Psoas muscle (tissue), 8 donors: ENCODE measurements around the gene MYL3. TPM values are rescaled to one million over a fixed set of nuclear protein-coding genes. Genes with fewer than 3 reads are reported as not detected.
A peak's percentile ranks its signal among the peaks of the same experiment; 100 is the strongest.

Source experiments
- ATAC-seq, 4 donors: fragments of 200-7000 bp; cut with Tn5 transposase; one replicate each; pipeline ENCODE4 v1.9.1; 2020; ENCODE audit warnings: moderate library complexity in 3 of 4, mild to moderate bottlenecking in 2 of 4
- DNase-seq, 2 donors: peaks; one replicate each; pipeline ENCODE4 v3.0.0-alpha.2; 2020
- H3K27ac ChIP-seq: fragments of 200-600 bp; one replicate; pipeline ENCODE4 v1.8.0; 2022
- H3K27me3 ChIP-seq, 3 donors: fragments of 200-600 bp in 1 of 3; one replicate each; pipeline versions ENCODE4 v1.6.1 to v1.8.0; 2013 to 2022; ENCODE audit warnings: low read length in 2 of 3, mild to moderate bottlenecking in 2 of 3, moderate library complexity in 1 of 3; ENCODE audit not compliant: insufficient read depth in 3 of 3
- H3K36me3 ChIP-seq, 2 donors: fragments of 200-600 bp in 1 of 2; one replicate each; pipeline versions ENCODE4 v1.6.1 to v1.8.0; 2013 to 2022; ENCODE audit warnings: low read depth in 1 of 2, mild to moderate bottlenecking in 1 of 2, moderate library complexity in 1 of 2; ENCODE audit not compliant: insufficient read depth in 1 of 2
- H3K4me1 ChIP-seq: fragments of 200-600 bp; one replicate; pipeline ENCODE4 v1.8.0; 2022
- H3K4me3 ChIP-seq: fragments of 200-600 bp; one replicate; pipeline ENCODE4 v1.8.0; 2022; ENCODE audit warnings: mild to moderate bottlenecking
- H3K9me3 ChIP-seq: fragments of 200-600 bp; one replicate; pipeline ENCODE4 v1.8.0; 2022
- CTCF ChIP-seq: fragments of 200-600 bp; IDR thresholded peaks from one replicate; pipeline ENCODE4 v1.8.0; 2022; ENCODE audit warnings: antibody characterized with exemption
- WGBS, 3 donors: extraction: QIAGEN DNeasy Blood & Tissue Kit; methylation state at CpG; one replicate each; pipeline versions ENCODE4 v1.1.6 to v1.1.7; 2013; 5-methylcytosine and 5-hydroxymethylcytosine counted together
- intact Hi-C, 2 donors: fragments of 100-400 bp; cut with DNase I; formaldehyde crosslinking; loops; one replicate each; pipeline versions ENCODE4 v1.11.0 to v1.14.2; 2022
- polyA plus RNA-seq, 3 donors: library from polyadenylated mRNA; stranded (reverse); fragments of 200-250 nt; gene quantifications; one replicate each; pipeline ENCODE4 v1.2.3, GENCODE V29; 2013
- total RNA-seq, 4 donors: library from RNA; stranded (reverse); fragmentation: NEBNext Ultra II Directional in 2 of 4; extraction: Animal tissue kit (Norgen Biotek cat#: 25700) in 2 of 4; gene quantifications; one replicate each; pipeline versions ENCODE4 v1.2.1 to v1.2.4, GENCODE V29; 2021 to 2023
- donor health status: healthy with polysubstance abuse.
- donor health status: DM: no; HTN: no; CAD: no; lungs with moderate emphysema.
- donor health status: Bipolar disorder and iron deficiency.
- donor health status: healthy.
- donor health status: DM: yes; HTN: yes; CAD: no.
- donor health status: DM: no; HTN: no; CAD: no.
- donor health status: DM: no; HTN: no; CAD: no.
- donor health status: DM: yes; HTN: yes; CAD: no.

MYL3 gene
- total and polyA plus RNA-seq, 7 donors: 395 to 3,091 (median 1,482) TPM

GRCh38 chr3:46844881-46845312, 18.3 kb downstream of the MYL3 start:
- TF ChIP-seq CTCF: no peak
- Histone ChIP-seq H3K36me3 (peaks cover 0 to 4% of the 10 kb centered on the region in 2 donors), H3K27me3 (no peaks in the 10 kb centered on the region), H3K27ac (peak overlapping the region; percentile 75), H3K4me1 (peaks cover 9% of the 10 kb centered on the region), H3K9me3 (peaks cover 15% of the 10 kb centered on the region), H3K4me3 (peak overlapping the region; percentile 68)
- WGBS, 3 donors: 30 to 36% (median 31%) methylated on average over 11 of the region's 11 CpGs
- DNase-seq: peak in 1 of 2 donors; percentile 34
- intact Hi-C loops: no loop called here
- ATAC-seq: no peak

GRCh38 chr3:46844397-46844796, 18.8 kb downstream of the MYL3 start:
- ATAC-seq: no peak
- H3K36me3 ChIP-seq: peaks cover 0 to 4% of the 10 kb centered on the region in 2 donors
- H3K4me3 ChIP-seq: no peak overlapping the region
- WGBS, 3 donors: 66 to 85% (median 78%) methylated on average over 3 of the region's 3 CpGs
- no peak overlapping the region for H3K27ac ChIP-seq
- intact Hi-C loops: no loop called here
- no peaks in the 10 kb centered on the region for H3K27me3 ChIP-seq
- peaks cover 15% of the 10 kb centered on the region for H3K9me3 ChIP-seq
- no peak for TF ChIP-seq CTCF
- DNase-seq: peak in 1 of 2 donors; percentile 42
- peaks cover 9% of the 10 kb centered on the region for H3K4me1 ChIP-seq

GRCh38 chr3:46843508-46843907, 19.7 kb downstream of the MYL3 start:
- no peak for ATAC-seq
- intact Hi-C loops: no loop called here
- 93 to 96% (median 95%) methylated on average over 3 of the region's 3 CpGs for WGBS, 3 donors

GRCh38 chr3:46840491-46840890, 22.8 kb downstream of the MYL3 start:
- WGBS, 3 donors: 87 to 94% (median 93%) methylated on average over 1 of the region's 1 CpG

More at GRCh38 chr3:46843508-46843907, 19.7 kb downstream of the MYL3 start:
- Histone ChIP-seq H3K4me1 (peaks cover 9% of the 10 kb centered on the region), H3K4me3 (no peak overlapping the region), H3K36me3 (peaks cover 0 to 4% of the 10 kb centered on the region in 2 donors), H3K27ac (no peak overlapping the region), H3K27me3 (no peaks in the 10 kb centered on the region), H3K9me3 (peaks cover 15% of the 10 kb centered on the region)
- no peak for DNase-seq
- no peak for TF ChIP-seq CTCF

More at GRCh38 chr3:46840491-46840890, 22.8 kb downstream of the MYL3 start:
- DNase-seq (no peak), ATAC-seq (no peak)
- Histone ChIP-seq H3K4me1 (peaks cover 3% of the 10 kb centered on the region), H3K27ac (no peak overlapping the region), H3K9me3 (peaks cover 15% of the 10 kb centered on the region), H3K36me3 (peaks cover 0 to 4% of the 10 kb centered on the region in 2 donors), H3K4me3 (no peak overlapping the region), H3K27me3 (no peaks in the 10 kb centered on the region)
- no peak for TF ChIP-seq CTCF
- intact Hi-C loops: no loop called here
